GM12801 (cell line): ENCODE results near the gene KIF2C.

Experiments used
- CTCF ChIP-seq: IDR thresholded peaks from one replicate; pipeline ENCODE4 v1.5.1; 2011; ENCODE audit warnings: control low read depth; ENCODE audit not compliant: insufficient read length; ENCODE audit errors: extremely low read depth

KIF2C gene

DNA sequence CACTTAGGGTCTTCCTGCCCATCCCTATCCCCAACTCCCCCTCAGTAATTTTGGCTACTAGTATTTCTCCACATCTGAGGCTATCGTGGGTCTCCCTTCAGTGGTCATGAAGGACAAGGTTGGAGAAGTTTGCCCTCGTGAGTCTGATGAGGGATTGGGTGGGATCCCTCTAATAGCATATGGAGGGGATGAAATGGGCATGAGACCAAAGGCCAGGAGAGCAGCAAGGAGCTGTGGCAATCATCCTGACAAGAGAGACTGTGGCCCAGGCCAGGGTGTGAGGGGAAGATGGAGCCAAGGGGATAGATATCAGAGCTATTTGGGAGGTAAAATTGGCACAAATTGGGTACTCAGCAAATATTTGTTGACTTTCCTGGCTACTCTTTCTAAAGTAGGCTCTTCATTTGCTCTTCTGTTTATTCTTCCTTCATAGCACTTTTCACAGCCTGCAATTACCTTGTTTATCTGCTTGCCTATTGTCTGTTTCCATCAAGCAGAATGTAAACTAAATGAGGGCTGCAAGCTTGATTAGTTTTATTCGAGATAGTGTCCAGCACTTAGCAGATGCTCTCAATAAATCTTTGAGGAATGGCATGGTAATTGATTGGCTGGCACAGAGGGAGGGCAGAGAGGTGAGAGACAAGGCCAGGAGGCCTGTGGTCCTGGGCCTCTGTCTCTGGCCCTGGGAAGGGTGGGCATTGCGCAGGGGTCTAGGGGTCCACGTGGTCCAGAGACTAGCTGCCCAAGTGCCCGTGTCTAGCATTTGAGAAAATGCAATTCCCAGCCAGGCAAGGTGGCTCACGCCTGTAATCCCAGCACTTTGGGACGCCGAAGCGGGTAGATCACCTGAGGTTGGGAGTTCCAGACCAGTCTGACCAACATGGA lies 59.1 kb downstream of the KIF2C start:
- TF ChIP-seq CTCF: no peak

GRCh38 chr1:44799770-44800584 lies 60.3 kb downstream of the KIF2C start, which contains the start of gene PLK3:
TSS of gene PLK3 (plus strand) at chr1:44800377. CDS start at chr1:44800464, 87 bp downstream.
- no peak for TF ChIP-seq CTCF

- no peak for TF ChIP-seq CTCF
Observed at GRCh38 chr1:44801491-44802305, 62.1 kb downstream of the KIF2C start.

DNA sequence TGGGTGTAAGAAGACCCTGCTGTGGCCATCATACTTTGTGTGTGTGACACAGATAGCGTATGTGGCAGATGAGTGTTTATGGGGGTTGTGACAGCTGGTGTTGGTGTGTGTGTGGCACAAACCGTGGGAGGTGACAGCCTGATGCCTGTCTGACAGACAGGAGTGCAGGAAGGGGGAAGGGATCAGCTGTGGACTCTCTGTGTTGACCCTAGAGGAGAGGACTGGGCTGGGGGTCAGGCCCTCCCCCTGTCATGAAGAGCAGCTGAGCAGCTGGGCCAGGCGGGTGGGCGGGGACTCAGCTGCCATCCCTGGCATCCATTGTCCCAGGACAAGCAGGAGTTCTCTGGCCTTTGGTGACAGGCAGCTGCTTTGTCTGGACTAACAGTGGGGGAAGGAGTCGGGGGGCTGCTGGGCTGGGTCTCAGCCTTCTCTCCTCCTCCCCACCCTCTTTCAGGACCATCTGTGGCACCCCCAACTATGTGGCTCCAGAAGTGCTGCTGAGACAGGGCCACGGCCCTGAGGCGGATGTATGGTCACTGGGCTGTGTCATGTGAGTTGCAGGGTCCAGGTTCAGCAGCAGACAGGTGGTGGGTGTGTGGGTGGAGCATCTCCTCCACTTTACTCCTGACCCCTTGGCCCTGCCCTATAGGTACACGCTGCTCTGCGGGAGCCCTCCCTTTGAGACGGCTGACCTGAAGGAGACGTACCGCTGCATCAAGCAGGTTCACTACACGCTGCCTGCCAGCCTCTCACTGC lies 62.8 kb downstream of the KIF2C start:
- no peak for TF ChIP-seq CTCF

- TF ChIP-seq CTCF: no peak
Observed at GRCh38 chr1:44803062-44803311, 63.4 kb downstream of the KIF2C start.

DNA sequence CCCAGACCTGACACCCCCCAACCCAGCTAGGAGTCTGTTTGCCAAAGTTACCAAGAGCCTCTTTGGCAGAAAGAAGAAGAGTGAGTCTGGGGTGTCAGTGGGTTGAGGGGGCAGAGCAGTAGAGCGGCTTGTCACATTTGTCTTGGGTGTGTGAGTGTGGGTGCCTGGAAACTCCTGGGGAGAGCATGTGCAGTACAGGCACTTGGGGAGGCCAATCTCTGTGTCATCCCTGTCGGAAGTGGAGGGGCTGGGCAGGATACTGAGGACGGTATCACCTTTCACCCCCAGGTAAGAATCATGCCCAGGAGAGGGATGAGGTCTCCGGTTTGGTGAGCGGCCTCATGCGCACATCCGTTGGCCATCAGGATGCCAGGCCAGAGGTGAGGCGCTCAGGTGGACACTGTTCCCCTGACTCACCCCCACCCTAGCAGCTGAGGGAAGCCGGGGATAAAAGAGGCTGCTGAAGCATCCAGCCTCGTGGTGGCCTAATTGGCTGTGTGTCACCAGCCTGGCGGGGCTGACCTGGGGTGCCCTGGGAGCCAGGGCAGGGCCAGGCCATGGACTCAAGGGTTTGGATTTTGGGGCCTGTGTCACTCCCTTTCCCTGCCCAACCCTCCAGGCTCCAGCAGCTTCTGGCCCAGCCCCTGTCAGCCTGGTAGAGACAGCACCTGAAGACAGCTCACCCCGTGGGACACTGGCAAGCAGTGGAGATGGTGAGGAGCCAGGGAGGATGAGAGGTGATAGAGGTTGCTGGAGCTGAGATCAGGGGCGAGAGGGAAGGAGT lies 63.9 kb downstream of the KIF2C start:
- TF ChIP-seq CTCF: no peak
